ENCODE data around the gene PRKRIP1. TPM values are rescaled to one million over a fixed set of nuclear protein-coding genes. Genes with fewer than 3 reads are reported as not detected.
"Not testable (repeated sequence)": the region's sequence is repeated elsewhere in the genome, so short reads cannot be mapped to it uniquely, and the experiment has no call there.

Gene PRKRIP1
- total RNA-seq, 1 donor from 2014 or later: 37.3 TPM

GRCh38 chr7:102472126-102473041 lies 76.2 kb downstream of the PRKRIP1 start:
- H3K27me3 ChIP-seq (ENCODE audit: insufficient read depth, low read length): no peaks in the 10 kb centered on the region
- H3K9ac ChIP-seq (ENCODE audit: low read length): no peak overlapping the region
- no peak overlapping the region for H3K4me3 ChIP-seq (ENCODE audit: insufficient read depth, low read depth, low read length)
- Mint-ChIP-seq H3K27ac (ENCODE audit: unreplicated experiment) (no peak overlapping the region), H3K36me3 (ENCODE audit: low read depth, unreplicated experiment) (peaks cover 4% of the 10 kb centered on the region), H3K4me1 (ENCODE audit: low read depth, unreplicated experiment) (no peaks in the 10 kb centered on the region), H3K4me3 (ENCODE audit: unreplicated experiment) (no peak overlapping the region), H3K27me3 (ENCODE audit: low read depth, unreplicated experiment) (no peaks in the 10 kb centered on the region), H3K9me3 (ENCODE audit: unreplicated experiment) (no peaks in the 10 kb centered on the region)
- H3K79me2 ChIP-seq (ENCODE audit: insufficient read depth, low read length): no peaks in the 10 kb centered on the region
- DNase-seq (ENCODE audit: low read depth) (no peak), FAIRE-seq (no peak)
- no peak overlapping the region for H3K27ac ChIP-seq (ENCODE audit: low read depth, low read length)
- no peak overlapping the region for H2AFZ ChIP-seq (ENCODE audit: low read depth, low read length)
- H3K9me3 ChIP-seq (ENCODE audit: insufficient read depth, low read depth, low read length): no peaks in the 10 kb centered on the region
- no peak overlapping the region for H3K4me2 ChIP-seq (ENCODE audit: low read length)
- H4K20me1 ChIP-seq (ENCODE audit: insufficient read depth, low read length): peaks cover 12% of the 10 kb centered on the region
- TF ChIP-seq EZH2 (IDR thresholded peaks at IDR 0.05; ENCODE audit: insufficient read depth, low read length) (no peak), CTCF (IDR thresholded peaks at IDR 0.05; ENCODE audit: insufficient read depth, low read depth, low read length) (no peak)
- peaks cover 3% of the 10 kb centered on the region for H3K36me3 ChIP-seq (ENCODE audit: insufficient read depth, low read length)
- no peaks in the 10 kb centered on the region for H3K4me1 ChIP-seq (ENCODE audit: insufficient read depth, low read length)

GRCh38 chr7:102473271-102473991 lies 77.3 kb downstream of the PRKRIP1 start:
- H3K9ac ChIP-seq (ENCODE audit: low read length): no peak overlapping the region
- H3K27me3 ChIP-seq (ENCODE audit: insufficient read depth, low read length): no peaks in the 10 kb centered on the region
- FAIRE-seq: no peak

GRCh38 chr7:102474116-102474515 lies 78.0 kb downstream of the PRKRIP1 start:
- not testable (repeated sequence) for H3K4me3 Mint-ChIP-seq (ENCODE audit: unreplicated experiment); H3K9ac ChIP-seq (ENCODE audit: low read length); H3K36me3 ChIP-seq (ENCODE audit: insufficient read depth, low read length); H3K27ac Mint-ChIP-seq (ENCODE audit: unreplicated experiment); H3K4me3 ChIP-seq (ENCODE audit: insufficient read depth, low read depth, low read length); H3K36me3 Mint-ChIP-seq (ENCODE audit: low read depth, unreplicated experiment); H3K27me3 Mint-ChIP-seq (ENCODE audit: low read depth, unreplicated experiment); H3K4me1 ChIP-seq (ENCODE audit: insufficient read depth, low read length); H3K9me3 ChIP-seq (ENCODE audit: insufficient read depth, low read depth, low read length); H2AFZ ChIP-seq (ENCODE audit: low read depth, low read length); H3K4me2 ChIP-seq (ENCODE audit: low read length); H3K27me3 ChIP-seq (ENCODE audit: insufficient read depth, low read length); DNase-seq (ENCODE audit: low read depth); H3K27ac ChIP-seq (ENCODE audit: low read depth, low read length); FAIRE-seq; H3K4me1 Mint-ChIP-seq (ENCODE audit: low read depth, unreplicated experiment); H3K79me2 ChIP-seq (ENCODE audit: insufficient read depth, low read length); H3K9me3 Mint-ChIP-seq (ENCODE audit: unreplicated experiment)
- H4K20me1 ChIP-seq (ENCODE audit: insufficient read depth, low read length): peaks cover 10% of the 10 kb centered on the region

More at GRCh38 chr7:102473271-102473991, 77.3 kb downstream of the PRKRIP1 start:
- no peak overlapping the region for H3K4me3 ChIP-seq (ENCODE audit: insufficient read depth, low read depth, low read length)
- TF ChIP-seq CTCF (IDR thresholded peaks at IDR 0.05; ENCODE audit: insufficient read depth, low read depth, low read length): no peak
- TF ChIP-seq EZH2 (IDR thresholded peaks at IDR 0.05; ENCODE audit: insufficient read depth, low read length): no peak
- H3K4me2 ChIP-seq (ENCODE audit: low read length): no peak overlapping the region
- no peaks in the 10 kb centered on the region for H3K4me1 Mint-ChIP-seq (ENCODE audit: low read depth, unreplicated experiment)
- no peak overlapping the region for H3K4me3 Mint-ChIP-seq (ENCODE audit: unreplicated experiment)
- no peak overlapping the region for H2AFZ ChIP-seq (ENCODE audit: low read depth, low read length)
- H3K9me3 ChIP-seq (ENCODE audit: insufficient read depth, low read depth, low read length): no peaks in the 10 kb centered on the region
- peaks cover 10% of the 10 kb centered on the region for H4K20me1 ChIP-seq (ENCODE audit: insufficient read depth, low read length)
- H3K27ac ChIP-seq (ENCODE audit: low read depth, low read length): no peak overlapping the region
- no peaks in the 10 kb centered on the region for H3K27me3 Mint-ChIP-seq (ENCODE audit: low read depth, unreplicated experiment)
- H3K27ac Mint-ChIP-seq (ENCODE audit: unreplicated experiment): no peak overlapping the region
- no peak for DNase-seq (ENCODE audit: low read depth)
- peaks cover 4% of the 10 kb centered on the region for H3K36me3 Mint-ChIP-seq (ENCODE audit: low read depth, unreplicated experiment)
- no peaks in the 10 kb centered on the region for H3K79me2 ChIP-seq (ENCODE audit: insufficient read depth, low read length)
- H3K9me3 Mint-ChIP-seq (ENCODE audit: unreplicated experiment): no peaks in the 10 kb centered on the region
- H3K4me1 ChIP-seq (ENCODE audit: insufficient read depth, low read length): peaks cover 2% of the 10 kb centered on the region
- H3K36me3 ChIP-seq (ENCODE audit: insufficient read depth, low read length): peaks cover 3% of the 10 kb centered on the region

GRCh38 chr7:102474736-102475435 lies 78.7 kb downstream of the PRKRIP1 start:
- H3K4me1 Mint-ChIP-seq (ENCODE audit: low read depth, unreplicated experiment); H3K4me2 ChIP-seq (ENCODE audit: low read length); H4K20me1 ChIP-seq (ENCODE audit: insufficient read depth, low read length); H3K79me2 ChIP-seq (ENCODE audit: insufficient read depth, low read length); H3K36me3 Mint-ChIP-seq (ENCODE audit: low read depth, unreplicated experiment); H3K27ac ChIP-seq (ENCODE audit: low read depth, low read length); H3K9ac ChIP-seq (ENCODE audit: low read length); H3K4me3 Mint-ChIP-seq (ENCODE audit: unreplicated experiment); H3K4me3 ChIP-seq (ENCODE audit: insufficient read depth, low read depth, low read length); H2AFZ ChIP-seq (ENCODE audit: low read depth, low read length); H3K27me3 Mint-ChIP-seq (ENCODE audit: low read depth, unreplicated experiment); FAIRE-seq; H3K9me3 Mint-ChIP-seq (ENCODE audit: unreplicated experiment); H3K9me3 ChIP-seq (ENCODE audit: insufficient read depth, low read depth, low read length); H3K27me3 ChIP-seq (ENCODE audit: insufficient read depth, low read length); H3K4me1 ChIP-seq (ENCODE audit: insufficient read depth, low read length); H3K27ac Mint-ChIP-seq (ENCODE audit: unreplicated experiment); H3K36me3 ChIP-seq (ENCODE audit: insufficient read depth, low read length): not testable (repeated sequence)
- DNase-seq (ENCODE audit: low read depth): peak; percentile 34

All from astrocyte (in vitro differentiated cells and primary cell).